Sciatic nerve (tissue), 2 donors: Measurements from ENCODE around the gene AKNA. TPM values are rescaled to one million over a fixed set of nuclear protein-coding genes. Genes with fewer than 3 reads are reported as not detected.

ENCODE experiments used
- ATAC-seq: fragments of 200-7000 bp; cut with Tn5 transposase; one replicate; pipeline ENCODE4 v1.9.1; 2020; ENCODE audit warnings: mild to moderate bottlenecking, moderate library complexity
- DNase-seq: peaks from one replicate; pipeline ENCODE4 v3.0.0-alpha.2; 2020; ENCODE audit warnings: low spot score
- intact Hi-C: fragments of 100-400 bp; cut with DNase I; formaldehyde crosslinking; loops from one replicate; pipeline ENCODE4 v1.14.2; 2022
- total RNA-seq: library from RNA; stranded (reverse); fragmentation: NEBNext Ultra II Directional; extraction: Animal tissue kit (Norgen Biotek cat#: 25700); gene quantifications from one replicate; pipeline ENCODE4 v1.2.1, GENCODE V29; 2021
- donor health status: DM: no; HTN: no; CAD: no.
- donor health status: DM: no; HTN: no; CAD: no.

AKNA gene
- total RNA-seq, 1 donor from 2014 or later, result 29.0 TPM

GRCh38 chr9:114400219-114400618, 12.4 kb upstream of the AKNA start:
- no peak for DNase-seq
- intact Hi-C loops, result no loop called here
- ATAC-seq, result no peak

GRCh38 chr9:114399381-114399780, 11.6 kb upstream of the AKNA start:
- intact Hi-C loops, result no loop called here
- DNase-seq (no peak), ATAC-seq (no peak)

GRCh38 chr9:114397848-114398605, 10.2 kb upstream of the AKNA start:
- DNase-seq (peak; percentile 97), ATAC-seq (peak; percentile 96)
- intact Hi-C loops, result no loop called here

- no peak for ATAC-seq
- DNase-seq, result no peak
- intact Hi-C loops, result no loop called here
Observed at GRCh38 chr9:114397219-114397847, 9.6 kb upstream of the AKNA start.

- intact Hi-C loops, result no loop called here
- ATAC-seq (peak; percentile 0), DNase-seq (no peak)
Observed at GRCh38 chr9:114396558-114397218, 8.9 kb upstream of the AKNA start.

- ATAC-seq, result no peak
- DNase-seq, result no peak
- intact Hi-C loops, result no loop called here
Observed at GRCh38 chr9:114395768-114396167, 8.0 kb upstream of the AKNA start.

- intact Hi-C loops, result no loop called here
- DNase-seq (no peak), ATAC-seq (no peak)
Observed at GRCh38 chr9:114395334-114395617, 7.5 kb upstream of the AKNA start.

GRCh38 chr9:114394523-114395333, 6.9 kb upstream of the AKNA start:
- intact Hi-C loops, result no loop called here
- ATAC-seq, result no peak
- DNase-seq, result no peak

GRCh38 chr9:114392749-114393112, 4.9 kb upstream of the AKNA start:
- DNase-seq, result no peak
- ATAC-seq, result no peak
- intact Hi-C loops, result no loop called here

GRCh38 chr9:114390952-114391351, 3.2 kb upstream of the AKNA start:
- intact Hi-C loops, result no loop called here
- ATAC-seq (no peak), DNase-seq (no peak)

- no peak for DNase-seq
Observed at GRCh38 chr9:114389612-114390368, 2.0 kb upstream of the AKNA start.

GRCh38 chr9:114388764-114389375, 1.1 kb upstream of the AKNA start:
- ATAC-seq (no peak), DNase-seq (no peak)
- intact Hi-C loops, result no loop called here

More at GRCh38 chr9:114389612-114390368, 2.0 kb upstream of the AKNA start:
- no peak for ATAC-seq
- intact Hi-C loops, result no loop called here

- ATAC-seq (no peak), DNase-seq (no peak)
- intact Hi-C loops, result no loop called here
Observed at GRCh38 chr9:114388357-114388682, 538 bp upstream of the AKNA start.

- DNase-seq (no peak), ATAC-seq (peak; percentile 53)
- intact Hi-C loops, result no loop called here
Observed at GRCh38 chr9:114386886-114387679, 699 bp downstream of the AKNA start.

GRCh38 chr9:114386361-114386885, 1.4 kb downstream of the AKNA start:
- no peak for ATAC-seq
- intact Hi-C loops, result no loop called here
- DNase-seq, result no peak

GRCh38 chr9:114385397-114386181, 2.2 kb downstream of the AKNA start:
- intact Hi-C loops, result no loop called here
- DNase-seq, result no peak

GRCh38 chr9:114384836-114385396, 2.9 kb downstream of the AKNA start:
- ATAC-seq, result no peak
- intact Hi-C loops, result no loop called here
- DNase-seq, result no peak

More at GRCh38 chr9:114385397-114386181, 2.2 kb downstream of the AKNA start:
- ATAC-seq, result peak; percentile 56
